Astrocyte (in vitro differentiated cells and primary cell): ENCODE data around the gene TOP3A.

Experiments used
- CTCF ChIP-seq: IDR thresholded peaks from 2 replicates; pipeline ENCODE4 v1.5.1; 2011; ENCODE audit warnings: low read depth, mild to moderate bottlenecking, inconsistent platforms, low read length, moderate library complexity; ENCODE audit not compliant: insufficient read depth
- EZH2 ChIP-seq: IDR thresholded peaks from 2 replicates; pipeline ENCODE4 v1.6.1; 2012; ENCODE audit warnings: mild to moderate bottlenecking, low read length, inconsistent platforms; ENCODE audit not compliant: insufficient read depth

DNA sequence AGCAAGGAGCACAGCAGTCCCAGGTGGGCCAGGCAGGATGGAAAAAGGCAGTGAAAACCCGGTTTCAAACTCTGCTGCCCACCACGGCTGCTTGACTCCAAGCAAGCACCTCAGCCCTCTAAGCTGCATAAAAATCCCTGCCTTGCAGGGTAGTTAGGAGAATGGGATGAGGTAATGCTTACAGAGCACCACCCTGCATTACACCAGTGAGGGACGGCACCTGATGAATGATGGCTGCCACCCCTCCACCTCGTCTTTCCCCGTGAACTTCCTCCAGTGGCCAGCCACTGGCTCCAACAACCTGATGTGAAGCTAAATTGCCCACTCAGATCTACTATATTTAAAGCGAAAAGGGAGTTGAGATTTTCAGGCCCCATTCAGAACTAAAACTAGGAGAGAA lies 33.0 kb downstream of the TOP3A start:
- no peak for TF ChIP-seq CTCF
- TF ChIP-seq EZH2, result no peak
